HG03575 (cell line): ENCODE measurements around the gene ITIH2.

Source experiments
- ATAC-seq: cut with Tn5 transposase; IDR thresholded peaks from one replicate; pipeline ENCODE4 v1.9.1; 2021; ENCODE audit not compliant: unreplicated experiment, insufficient number of reproducible peaks, low FRiP score; ENCODE audit errors: extremely low read depth

Gene ITIH2

GRCh38 chr10:7787857-7788638 is 84.9 kb downstream of the ITIH2 start, which contains the start of the genes ATP5F1C and KIN:
Gene ATP5F1C, plus strand, starts transcription at chr10:7788177. Its CDS starts 31 bp downstream, at chr10:7788208.
Gene KIN, minus strand, starts transcription at chr10:7787993. Its CDS starts 60 bp downstream, at chr10:7787933.
- ATAC-seq: peak; percentile 81

GRCh38 chr10:7788639-7789286 is 85.6 kb downstream of the ITIH2 start:
- no peak for ATAC-seq

- no peak for ATAC-seq
Measured at GRCh38 chr10:7789390-7789789, 86.3 kb downstream of the ITIH2 start.

- ATAC-seq: no peak
Measured at GRCh38 chr10:7792541-7792940, 89.4 kb downstream of the ITIH2 start.

GRCh38 chr10:7794251-7795026 is 91.3 kb downstream of the ITIH2 start:
- ATAC-seq: no peak

- no peak for ATAC-seq
Measured at GRCh38 chr10:7795605-7796004, 92.5 kb downstream of the ITIH2 start.

GRCh38 chr10:7797582-7797981 is 94.5 kb downstream of the ITIH2 start:
- ATAC-seq: no peak
